Measurements from ENCODE around the gene DTNA.

- TF ChIP-seq CTCF (IDR thresholded peaks at IDR 0.05), result no peak
- TF ChIP-seq, protein P1, sequence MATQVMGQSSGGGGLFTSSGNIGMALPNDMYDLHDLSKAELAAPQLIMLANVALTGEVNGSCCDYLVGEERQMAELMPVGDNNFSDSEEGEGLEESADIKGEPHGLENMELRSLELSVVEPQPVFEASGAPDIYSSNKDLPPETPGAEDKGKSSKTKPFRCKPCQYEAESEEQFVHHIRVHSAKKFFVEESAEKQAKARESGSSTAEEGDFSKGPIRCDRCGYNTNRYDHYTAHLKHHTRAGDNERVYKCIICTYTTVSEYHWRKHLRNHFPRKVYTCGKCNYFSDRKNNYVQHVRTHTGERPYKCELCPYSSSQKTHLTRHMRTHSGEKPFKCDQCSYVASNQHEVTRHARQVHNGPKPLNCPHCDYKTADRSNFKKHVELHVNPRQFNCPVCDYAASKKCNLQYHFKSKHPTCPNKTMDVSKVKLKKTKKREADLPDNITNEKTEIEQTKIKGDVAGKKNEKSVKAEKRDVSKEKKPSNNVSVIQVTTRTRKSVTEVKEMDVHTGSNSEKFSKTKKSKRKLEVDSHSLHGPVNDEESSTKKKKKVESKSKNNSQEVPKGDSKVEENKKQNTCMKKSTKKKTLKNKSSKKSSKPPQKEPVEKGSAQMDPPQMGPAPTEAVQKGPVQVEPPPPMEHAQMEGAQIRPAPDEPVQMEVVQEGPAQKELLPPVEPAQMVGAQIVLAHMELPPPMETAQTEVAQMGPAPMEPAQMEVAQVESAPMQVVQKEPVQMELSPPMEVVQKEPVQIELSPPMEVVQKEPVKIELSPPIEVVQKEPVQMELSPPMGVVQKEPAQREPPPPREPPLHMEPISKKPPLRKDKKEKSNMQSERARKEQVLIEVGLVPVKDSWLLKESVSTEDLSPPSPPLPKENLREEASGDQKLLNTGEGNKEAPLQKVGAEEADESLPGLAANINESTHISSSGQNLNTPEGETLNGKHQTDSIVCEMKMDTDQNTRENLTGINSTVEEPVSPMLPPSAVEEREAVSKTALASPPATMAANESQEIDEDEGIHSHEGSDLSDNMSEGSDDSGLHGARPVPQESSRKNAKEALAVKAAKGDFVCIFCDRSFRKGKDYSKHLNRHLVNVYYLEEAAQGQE (IDR thresholded peaks at IDR 0.05; ENCODE audit: insufficient read depth in 1 of 2, low read depth in 2 of 2, low read length in 1 of 2), result no peak
Measured at GRCh38 chr18:34757666-34758065, 47.6 kb downstream of the DTNA start.

Data from Panc1 (cell line).